ENCODE results near the gene RRBP1.
A peak's percentile ranks its signal among the peaks of the same experiment; 100 is the strongest.

Gene RRBP1, protein sequence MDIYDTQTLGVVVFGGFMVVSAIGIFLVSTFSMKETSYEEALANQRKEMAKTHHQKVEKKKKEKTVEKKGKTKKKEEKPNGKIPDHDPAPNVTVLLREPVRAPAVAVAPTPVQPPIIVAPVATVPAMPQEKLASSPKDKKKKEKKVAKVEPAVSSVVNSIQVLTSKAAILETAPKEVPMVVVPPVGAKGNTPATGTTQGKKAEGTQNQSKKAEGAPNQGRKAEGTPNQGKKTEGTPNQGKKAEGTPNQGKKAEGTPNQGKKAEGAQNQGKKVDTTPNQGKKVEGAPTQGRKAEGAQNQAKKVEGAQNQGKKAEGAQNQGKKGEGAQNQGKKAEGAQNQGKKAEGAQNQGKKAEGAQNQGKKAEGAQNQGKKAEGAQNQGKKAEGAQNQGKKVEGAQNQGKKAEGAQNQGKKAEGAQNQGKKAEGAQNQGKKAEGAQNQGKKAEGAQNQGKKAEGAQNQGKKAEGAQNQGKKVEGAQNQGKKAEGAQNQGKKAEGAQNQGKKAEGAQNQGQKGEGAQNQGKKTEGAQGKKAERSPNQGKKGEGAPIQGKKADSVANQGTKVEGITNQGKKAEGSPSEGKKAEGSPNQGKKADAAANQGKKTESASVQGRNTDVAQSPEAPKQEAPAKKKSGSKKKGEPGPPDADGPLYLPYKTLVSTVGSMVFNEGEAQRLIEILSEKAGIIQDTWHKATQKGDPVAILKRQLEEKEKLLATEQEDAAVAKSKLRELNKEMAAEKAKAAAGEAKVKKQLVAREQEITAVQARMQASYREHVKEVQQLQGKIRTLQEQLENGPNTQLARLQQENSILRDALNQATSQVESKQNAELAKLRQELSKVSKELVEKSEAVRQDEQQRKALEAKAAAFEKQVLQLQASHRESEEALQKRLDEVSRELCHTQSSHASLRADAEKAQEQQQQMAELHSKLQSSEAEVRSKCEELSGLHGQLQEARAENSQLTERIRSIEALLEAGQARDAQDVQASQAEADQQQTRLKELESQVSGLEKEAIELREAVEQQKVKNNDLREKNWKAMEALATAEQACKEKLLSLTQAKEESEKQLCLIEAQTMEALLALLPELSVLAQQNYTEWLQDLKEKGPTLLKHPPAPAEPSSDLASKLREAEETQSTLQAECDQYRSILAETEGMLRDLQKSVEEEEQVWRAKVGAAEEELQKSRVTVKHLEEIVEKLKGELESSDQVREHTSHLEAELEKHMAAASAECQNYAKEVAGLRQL (N-terminal part only)

GRCh38 chr20:17682103-17682888 is at the start of gene RRBP1:
Gene RRBP1 (minus strand): TSS chr20:17682242. CDS start chr20:17660507, 21,735 bp downstream.
- peak; percentile 93 for DNase-seq
- in situ Hi-C loops (cut with HindIII; ENCODE audit: low pct_ligation_motif_present, low pct_unique_long_range_greater_than_20kb, low sequenced_read_pairs): no loop called here

GRCh38 chr20:17731233-17731632 is 49.2 kb upstream of the RRBP1 start:
- in situ Hi-C loops (cut with HindIII; ENCODE audit: low pct_ligation_motif_present, low pct_unique_long_range_greater_than_20kb, low sequenced_read_pairs): no loop called here
- no peak for DNase-seq

- DNase-seq: no peak
- in situ Hi-C loops (cut with HindIII; ENCODE audit: low pct_ligation_motif_present, low pct_unique_long_range_greater_than_20kb, low sequenced_read_pairs): no loop called here
Measured at GRCh38 chr20:17730071-17730470, 48.0 kb upstream of the RRBP1 start.

DNA sequence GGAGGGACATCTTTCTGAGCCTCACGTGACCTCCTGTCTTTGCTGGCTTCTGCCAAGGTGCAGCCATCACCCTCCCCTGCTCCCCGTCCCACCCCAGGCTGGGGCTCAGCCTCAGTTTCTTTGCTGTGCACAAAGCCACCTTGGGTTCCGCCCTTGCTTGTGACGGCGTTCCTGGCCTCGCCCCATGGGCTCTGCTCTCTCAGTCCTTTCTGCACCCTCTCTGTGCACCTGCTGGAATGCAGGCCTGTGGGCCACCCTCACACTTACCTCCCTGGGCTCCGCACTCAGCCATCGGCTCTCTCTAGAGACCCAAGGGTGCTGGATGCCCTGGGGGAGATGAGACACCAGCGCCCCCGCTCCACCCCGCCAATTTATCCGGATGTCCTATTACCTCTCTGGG is 46.0 kb upstream of the RRBP1 start:
- no peak for DNase-seq
- in situ Hi-C loops (cut with HindIII; ENCODE audit: low pct_ligation_motif_present, low pct_unique_long_range_greater_than_20kb, low sequenced_read_pairs): no loop called here

DNA sequence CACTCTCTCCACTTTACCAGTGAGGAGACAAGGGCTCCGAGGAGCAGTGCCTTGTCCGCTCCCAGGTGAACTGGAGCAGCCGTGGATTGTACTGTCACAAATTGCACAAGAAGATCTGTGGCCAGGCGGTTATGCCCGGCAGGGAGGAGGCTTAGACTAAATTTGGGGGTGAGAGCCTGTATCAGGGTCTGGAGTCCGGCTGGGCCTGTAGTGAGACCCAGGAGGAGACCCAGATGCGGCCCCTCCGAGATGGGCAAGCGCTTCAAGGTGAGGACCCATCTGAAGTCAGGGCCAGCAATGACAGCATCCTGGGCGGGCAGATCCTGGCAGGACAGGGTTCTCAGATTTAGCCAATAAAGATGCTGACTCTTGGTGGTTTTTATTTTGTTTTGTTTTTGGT is 45.3 kb upstream of the RRBP1 start:
- in situ Hi-C loops (cut with HindIII; ENCODE audit: low pct_ligation_motif_present, low pct_unique_long_range_greater_than_20kb, low sequenced_read_pairs): no loop called here
- no peak for DNase-seq

GRCh38 chr20:17726902-17727301 is 44.9 kb upstream of the RRBP1 start:
- DNase-seq: no peak
- in situ Hi-C loops (cut with HindIII; ENCODE audit: low pct_ligation_motif_present, low pct_unique_long_range_greater_than_20kb, low sequenced_read_pairs): no loop called here

- in situ Hi-C loops (cut with HindIII; ENCODE audit: low pct_ligation_motif_present, low pct_unique_long_range_greater_than_20kb, low sequenced_read_pairs): no loop called here
- no peak for DNase-seq
Measured at GRCh38 chr20:17725094-17725835, 43.2 kb upstream of the RRBP1 start.

GRCh38 chr20:17723301-17723691 is 41.3 kb upstream of the RRBP1 start:
- in situ Hi-C loops (cut with HindIII; ENCODE audit: low pct_ligation_motif_present, low pct_unique_long_range_greater_than_20kb, low sequenced_read_pairs): no loop called here
- no peak for DNase-seq

- no peak for DNase-seq
- in situ Hi-C loops (cut with HindIII; ENCODE audit: low pct_ligation_motif_present, low pct_unique_long_range_greater_than_20kb, low sequenced_read_pairs): no loop called here
Measured at GRCh38 chr20:17722493-17723300, 40.7 kb upstream of the RRBP1 start.

DNA sequence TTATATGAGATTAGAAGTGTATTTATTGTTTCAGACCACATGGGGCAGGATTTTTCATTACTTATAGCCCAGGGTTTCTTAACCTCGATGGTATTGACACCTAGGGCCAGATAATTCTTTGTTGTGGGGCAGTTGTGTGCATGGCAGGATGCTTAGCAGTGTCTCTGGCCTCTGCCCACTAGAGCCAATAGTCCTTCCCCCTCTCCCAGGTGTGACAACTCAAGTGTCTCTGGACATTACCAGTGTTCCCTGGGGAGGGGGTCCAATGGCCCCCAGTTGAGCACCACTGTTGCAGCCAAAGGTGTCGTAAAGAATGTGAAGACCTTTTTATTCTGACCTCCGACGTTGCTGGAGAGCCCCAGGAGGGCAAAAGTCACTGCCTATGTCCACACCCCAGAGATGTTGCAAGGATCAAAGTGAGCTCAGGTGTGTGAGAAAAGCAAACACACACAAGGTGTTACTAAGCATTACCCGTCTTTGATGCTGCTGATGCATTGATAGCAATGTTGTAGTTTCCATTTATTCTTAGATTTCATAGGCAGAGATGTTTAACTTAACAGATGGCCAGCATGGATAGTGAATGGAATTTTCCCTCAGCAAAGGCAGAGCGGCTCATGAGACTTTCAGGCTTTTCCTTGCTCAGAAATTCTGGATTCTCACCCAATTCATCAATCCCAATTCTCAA is 39.9 kb upstream of the RRBP1 start:
- peak; percentile 1 for DNase-seq

DNA sequence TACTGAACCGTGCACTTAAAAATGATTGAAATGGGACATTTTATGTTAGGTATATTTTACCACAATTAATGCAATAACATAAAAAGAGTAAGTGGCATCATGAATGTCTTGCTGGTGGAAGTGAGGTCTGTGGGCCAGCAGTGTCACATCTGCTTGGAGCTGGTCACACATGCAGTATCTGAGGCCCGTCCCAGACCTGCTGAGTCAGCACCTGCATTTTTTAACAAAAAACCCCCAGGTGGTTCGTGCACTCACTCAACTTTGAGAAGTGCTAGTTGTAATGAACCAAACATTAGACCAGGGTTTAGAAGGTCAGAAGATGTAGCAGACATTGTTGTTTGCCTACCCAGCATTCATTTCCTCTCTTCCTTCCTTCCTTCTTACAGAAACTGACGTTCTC is 38.7 kb upstream of the RRBP1 start:
- in situ Hi-C loops (cut with HindIII; ENCODE audit: low pct_ligation_motif_present, low pct_unique_long_range_greater_than_20kb, low sequenced_read_pairs): no loop called here
- no peak for DNase-seq

More for the DNA sequence above, 39.9 kb upstream of the RRBP1 start:
- in situ Hi-C loops (cut with HindIII; ENCODE audit: low pct_ligation_motif_present, low pct_unique_long_range_greater_than_20kb, low sequenced_read_pairs): no loop called here

DNA sequence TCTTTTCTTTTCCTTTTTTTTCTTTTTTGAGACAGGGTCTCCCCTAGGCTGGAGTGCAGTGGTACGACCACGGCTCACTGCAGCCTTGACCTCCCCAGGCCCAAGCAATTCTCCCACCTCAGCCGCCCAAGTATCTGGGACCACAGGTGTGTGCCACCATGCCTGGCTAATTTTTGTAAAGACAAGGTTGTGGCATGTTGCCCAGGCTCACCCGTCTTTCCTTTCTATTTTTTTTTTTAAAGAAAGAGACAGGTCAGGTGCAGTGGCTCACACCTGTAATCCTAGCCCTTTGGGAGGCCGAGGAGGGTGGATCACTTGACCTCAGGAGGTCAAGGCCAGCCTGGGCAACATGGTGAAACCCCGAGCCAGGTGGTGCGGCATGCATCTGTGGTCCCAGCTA is 34.3 kb upstream of the RRBP1 start:
- in situ Hi-C loops (cut with HindIII; ENCODE audit: low pct_ligation_motif_present, low pct_unique_long_range_greater_than_20kb, low sequenced_read_pairs): no loop called here
- no peak for DNase-seq

DNA sequence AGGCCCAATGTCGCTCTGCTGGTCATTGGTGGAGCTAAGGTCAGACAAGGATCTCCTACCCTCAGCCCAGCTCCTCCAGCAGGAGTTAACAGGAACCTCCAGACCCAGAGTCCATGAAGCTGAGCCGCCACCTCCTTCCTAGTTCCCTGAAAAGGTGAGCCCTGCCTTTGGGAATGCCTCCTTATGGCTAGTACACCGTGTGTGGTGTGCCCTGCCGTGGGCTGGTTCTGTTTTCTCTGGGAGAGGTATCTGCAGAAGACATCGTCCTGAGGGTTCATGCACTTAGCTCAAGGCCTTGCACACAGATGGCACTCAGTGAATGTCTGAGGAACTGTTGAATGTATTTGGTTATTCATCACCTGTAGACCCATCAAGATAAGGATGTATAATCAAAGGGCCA is 33.0 kb upstream of the RRBP1 start:
- no peak for DNase-seq
- in situ Hi-C loops (cut with HindIII; ENCODE audit: low pct_ligation_motif_present, low pct_unique_long_range_greater_than_20kb, low sequenced_read_pairs): no loop called here

DNA sequence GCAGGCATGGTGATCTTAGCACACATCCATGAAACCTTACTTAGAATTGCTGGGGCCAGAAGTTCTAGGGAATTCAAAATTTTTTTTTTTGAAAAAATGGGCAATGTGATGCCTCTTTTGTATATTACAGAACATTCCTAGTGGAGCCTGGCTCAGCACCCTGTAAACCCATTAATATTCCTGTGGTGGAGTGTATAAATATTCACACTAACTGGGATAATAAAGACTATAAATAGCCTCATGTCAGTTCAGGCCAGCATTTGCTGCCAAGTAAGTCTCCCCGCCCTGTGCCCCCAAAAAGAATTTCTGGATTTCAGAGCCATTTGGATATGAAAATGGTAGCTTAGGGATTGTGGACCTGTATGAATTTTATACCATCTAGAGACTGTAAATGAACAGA is 32.6 kb upstream of the RRBP1 start:
- in situ Hi-C loops (cut with HindIII; ENCODE audit: low pct_ligation_motif_present, low pct_unique_long_range_greater_than_20kb, low sequenced_read_pairs): no loop called here
- no peak for DNase-seq

GRCh38 chr20:17712708-17713107 is 30.7 kb upstream of the RRBP1 start:
- in situ Hi-C loops (cut with HindIII; ENCODE audit: low pct_ligation_motif_present, low pct_unique_long_range_greater_than_20kb, low sequenced_read_pairs): no loop called here
- no peak for DNase-seq

GRCh38 chr20:17712201-17712600 is 30.2 kb upstream of the RRBP1 start:
- in situ Hi-C loops (cut with HindIII; ENCODE audit: low pct_ligation_motif_present, low pct_unique_long_range_greater_than_20kb, low sequenced_read_pairs): no loop called here
- DNase-seq: no peak

Measured in ACHN (cell line).